ENCODE data around the gene STAM.

Gene STAM

DNA sequence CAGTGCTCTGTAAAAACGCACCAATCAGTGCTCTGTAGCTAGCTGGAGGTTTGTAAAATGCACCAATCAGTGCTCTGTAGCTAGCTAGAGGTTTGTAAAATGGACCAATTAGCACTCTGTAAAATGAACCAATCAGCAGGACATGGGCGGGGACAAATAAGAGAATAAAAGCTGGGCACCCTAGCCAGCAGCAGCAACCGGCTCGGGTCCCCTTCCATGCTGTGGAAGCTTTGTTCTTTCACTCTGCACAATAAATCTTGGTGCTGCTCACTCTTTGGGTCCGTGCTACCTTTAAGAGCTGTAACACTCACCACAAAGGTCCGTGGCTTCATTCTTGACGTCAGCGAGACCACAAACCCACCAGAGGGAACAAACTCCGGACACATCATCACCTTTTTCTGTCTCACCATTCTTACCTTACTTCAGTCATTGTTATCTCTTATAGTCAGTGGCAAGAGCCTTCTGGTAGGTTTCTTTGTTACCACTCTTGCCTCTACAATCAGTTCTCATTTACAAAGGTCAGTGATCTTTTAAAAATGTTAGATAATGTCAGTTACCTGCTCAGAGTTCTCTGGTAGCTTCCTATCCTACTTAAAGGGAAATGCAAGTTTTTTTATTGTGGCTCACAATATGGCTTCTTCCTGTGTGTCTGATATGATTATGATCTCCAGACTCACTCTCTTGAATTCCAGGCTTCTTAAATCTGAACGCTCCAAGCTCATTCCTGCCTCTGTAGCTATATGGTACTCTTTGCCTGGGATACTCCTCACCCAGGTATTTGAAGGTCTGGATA, 4.5 kb downstream of the STAM start:
- no peak for DNase-seq

DNA sequence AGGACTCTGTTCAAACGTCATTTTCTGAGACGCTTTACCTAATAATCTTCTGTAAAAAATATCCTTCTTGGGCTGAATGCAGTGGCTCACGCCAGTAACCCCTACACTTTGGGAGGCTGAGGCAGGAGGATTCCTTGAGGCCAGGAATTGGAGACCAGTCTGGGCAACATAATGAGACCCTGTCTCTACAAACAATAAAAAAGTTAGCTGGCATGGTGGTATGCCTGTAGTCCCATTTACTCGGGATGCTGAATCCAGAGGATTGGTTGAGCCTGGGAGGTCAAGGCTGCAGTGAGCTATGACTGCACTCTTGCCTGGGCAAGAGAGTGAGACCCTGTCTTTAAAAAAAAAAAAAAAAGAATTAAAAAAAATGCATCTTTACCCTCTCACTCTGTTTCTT, 5.1 kb downstream of the STAM start:
- no peak for DNase-seq

DNA sequence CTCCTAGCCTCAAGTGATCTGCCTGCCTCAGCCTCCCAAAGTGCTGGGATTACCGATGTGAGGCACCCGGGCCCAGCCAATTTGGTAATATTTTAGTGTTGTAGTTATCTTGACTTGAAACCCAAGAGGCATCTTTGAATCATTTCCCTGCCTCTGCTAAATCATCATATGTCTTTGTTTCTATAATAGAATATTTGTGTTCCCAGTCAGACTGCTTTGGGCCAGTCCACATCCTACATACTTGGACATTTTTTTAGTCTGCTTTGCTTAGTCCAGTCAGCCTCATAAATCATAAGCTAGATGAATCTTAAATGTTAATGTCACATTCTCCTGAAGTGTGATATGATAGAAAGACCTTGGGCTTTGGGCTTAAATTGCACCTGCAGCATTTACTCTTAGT, 5.9 kb downstream of the STAM start:
- DNase-seq, result peak; percentile 59

DNA sequence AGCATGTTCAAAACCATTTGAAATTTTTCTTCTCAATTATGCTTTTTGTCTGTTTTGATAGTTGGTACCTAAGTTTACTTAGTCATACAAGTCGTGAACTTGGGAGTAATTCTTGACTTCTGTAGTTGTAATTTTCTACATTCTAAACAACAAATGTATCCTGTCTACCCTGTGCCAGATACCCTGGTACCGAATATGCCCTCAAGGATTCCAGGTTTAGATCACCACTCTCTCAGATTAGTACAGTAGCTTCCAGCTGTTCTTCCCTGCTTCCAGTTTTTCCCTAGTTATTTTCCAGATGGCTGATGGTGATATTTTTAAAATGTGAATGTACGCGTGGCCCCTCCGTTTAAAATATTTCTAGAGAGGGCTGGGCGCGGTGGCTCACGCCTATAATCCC, 6.5 kb downstream of the STAM start:
- DNase-seq, result no peak

DNA sequence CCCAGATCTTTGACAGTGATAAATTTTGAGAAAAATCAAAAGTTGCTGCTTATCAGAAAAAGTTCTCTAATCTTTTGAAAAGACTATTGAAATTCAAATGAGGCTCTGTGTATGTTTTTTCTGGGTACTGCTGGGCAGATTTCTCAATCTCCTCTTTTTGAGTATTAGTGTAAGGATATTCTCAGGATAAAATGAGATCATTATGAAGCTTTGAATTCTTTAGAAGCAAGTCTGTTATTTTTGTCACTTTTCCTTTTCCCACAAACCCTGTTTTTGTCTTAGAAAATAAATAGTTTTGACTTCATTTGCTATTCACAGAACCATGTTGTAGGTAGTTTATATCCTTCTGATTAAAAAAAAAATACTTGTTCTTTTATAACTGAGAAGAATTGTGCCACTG, 7.9 kb downstream of the STAM start:
- no peak for DNase-seq

DNA sequence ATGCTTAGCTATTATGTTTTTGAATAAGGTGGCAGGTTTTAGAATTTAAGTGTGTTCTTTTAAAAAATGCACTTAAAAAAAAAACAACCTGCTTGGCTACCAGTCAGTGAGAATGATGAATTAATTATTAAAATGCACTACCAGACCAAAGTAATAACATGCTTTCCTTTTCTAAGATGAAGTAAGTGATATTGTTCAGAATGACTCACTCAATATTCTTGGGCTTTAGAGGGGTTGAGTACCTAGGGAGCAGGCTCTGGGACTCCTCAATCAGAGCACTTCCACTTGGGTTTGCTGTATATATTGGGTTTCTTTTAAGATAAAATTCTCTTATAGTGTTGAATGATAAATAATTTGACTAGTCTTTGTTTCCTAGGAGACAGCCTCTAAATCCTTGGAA, 8.6 kb downstream of the STAM start:
- DNase-seq, result peak; percentile 37

DNA sequence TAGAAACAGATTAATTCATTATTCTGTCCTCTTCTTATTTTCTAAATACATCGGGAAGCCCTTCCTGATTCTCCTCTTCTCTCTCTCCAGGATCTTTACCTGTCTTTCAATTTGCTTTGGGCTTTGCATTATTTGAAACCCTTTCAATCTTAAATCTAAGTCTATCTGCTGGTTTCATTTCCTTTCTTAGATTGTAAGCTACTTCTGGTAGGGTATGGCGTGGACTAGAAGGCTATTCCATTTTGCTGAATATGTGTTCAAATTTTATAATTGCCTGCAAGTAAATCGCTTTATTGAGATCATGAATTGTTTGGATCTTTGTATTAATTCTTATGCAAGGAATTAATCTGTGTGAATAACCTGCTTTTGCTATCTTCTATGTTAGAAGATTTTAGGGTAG, 11.1 kb downstream of the STAM start:
- DNase-seq, result no peak

DNA sequence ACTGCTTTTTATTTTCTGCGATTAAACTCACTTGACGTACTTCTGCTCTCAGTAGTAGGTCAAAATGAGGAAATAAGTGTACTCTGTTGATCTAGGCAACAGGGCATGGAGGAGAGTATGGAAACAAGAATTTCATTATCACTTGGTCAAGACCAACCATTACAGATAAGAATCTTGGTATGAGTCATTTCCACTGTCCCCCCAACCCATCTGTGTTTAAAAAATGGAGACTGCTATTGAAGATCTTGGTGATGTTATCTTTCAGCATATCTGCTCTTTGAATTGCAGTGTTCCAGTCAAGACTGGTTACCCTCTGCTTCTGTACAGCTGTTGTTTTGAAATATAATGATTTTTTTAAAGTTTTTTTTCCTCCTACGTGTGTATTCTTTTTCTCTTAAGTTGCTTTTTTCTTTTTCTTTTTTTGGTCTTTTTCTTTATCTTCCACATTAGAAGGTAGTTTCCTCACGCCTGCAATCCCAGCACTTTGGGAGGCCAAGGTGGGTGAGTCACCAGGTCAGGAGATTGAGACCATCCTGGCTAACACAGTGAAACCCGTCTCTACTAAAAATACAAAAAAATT, 11.7 kb downstream of the STAM start:
- DNase-seq, result peak; percentile 65

DNA sequence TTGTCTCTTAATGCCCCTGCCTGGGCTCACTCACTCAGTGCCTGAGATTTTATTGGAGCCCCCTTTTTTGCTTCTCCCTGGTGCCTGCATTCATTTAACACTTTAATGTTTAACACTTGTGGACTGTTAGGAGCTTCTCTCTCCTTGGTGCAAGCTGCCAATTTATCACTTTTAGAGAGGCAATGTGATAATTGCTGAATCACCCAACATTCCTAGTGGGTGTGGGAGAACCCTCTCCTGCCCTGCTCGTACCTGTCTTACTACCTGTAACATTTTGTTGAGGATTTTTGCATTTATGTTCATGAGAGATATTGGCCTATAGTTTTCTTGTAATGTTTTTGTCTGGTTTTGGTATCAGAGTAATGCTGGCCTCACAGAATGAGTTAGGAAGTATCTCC, 13.2 kb downstream of the STAM start:
- no peak for DNase-seq

DNA sequence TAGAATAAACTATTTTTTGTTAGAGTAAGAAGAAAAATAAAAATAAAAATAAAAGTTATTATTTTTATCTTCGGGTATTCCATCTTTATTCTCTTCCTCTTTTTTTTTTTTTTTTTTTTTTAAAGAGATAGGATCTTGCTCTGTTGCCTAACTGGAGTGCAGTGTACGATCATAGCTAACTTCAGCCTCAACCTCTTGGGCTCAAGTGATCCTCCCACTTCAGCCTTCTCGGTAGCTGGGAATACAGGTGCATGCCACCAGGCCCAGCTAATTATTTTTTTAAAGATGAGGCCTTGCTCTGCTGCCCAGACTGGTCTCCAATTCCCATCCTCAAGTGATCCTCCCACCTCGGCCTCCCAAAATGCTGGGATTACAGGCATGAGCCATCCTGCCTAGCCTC, 15.4 kb downstream of the STAM start:
- DNase-seq, result no peak

DNA sequence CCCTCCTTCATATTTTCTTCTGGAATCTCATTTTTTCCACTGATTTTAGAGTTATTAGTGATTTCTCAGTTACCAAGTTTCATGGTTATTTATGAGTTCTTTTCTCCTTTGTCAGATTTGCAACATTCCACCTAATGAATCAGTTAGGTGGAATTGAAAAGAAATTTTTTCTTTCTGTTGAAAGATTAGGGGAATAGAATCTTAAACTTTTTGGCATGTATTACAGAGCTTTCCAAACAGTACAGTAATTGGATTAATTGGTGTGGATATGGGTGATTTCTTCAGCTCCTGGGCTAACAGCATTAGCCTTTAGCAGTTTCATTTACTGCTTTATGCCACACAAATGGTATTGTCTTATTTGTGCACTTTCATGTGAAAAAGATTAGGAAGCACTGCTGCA, 17.0 kb downstream of the STAM start:
- DNase-seq, result peak; percentile 42

DNA sequence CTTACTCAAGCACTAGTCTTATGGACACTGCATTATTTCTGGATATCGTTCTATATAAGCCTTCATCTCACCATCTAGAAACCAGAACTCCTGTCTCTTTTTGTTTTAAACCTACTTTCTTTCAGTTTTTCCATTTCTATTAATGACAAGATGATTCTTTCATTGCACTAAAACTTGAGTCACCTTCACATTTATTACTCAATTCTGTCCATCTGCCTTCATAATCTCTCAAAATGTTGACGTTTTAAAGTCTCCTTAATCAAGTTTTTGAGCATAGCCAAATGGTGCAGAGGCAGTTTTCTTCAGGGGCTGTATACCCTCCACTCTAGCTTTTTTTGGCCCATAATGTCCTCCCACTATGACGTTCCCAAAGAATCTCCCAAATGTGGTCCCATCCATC, 17.6 kb downstream of the STAM start:
- no peak for DNase-seq

DNA sequence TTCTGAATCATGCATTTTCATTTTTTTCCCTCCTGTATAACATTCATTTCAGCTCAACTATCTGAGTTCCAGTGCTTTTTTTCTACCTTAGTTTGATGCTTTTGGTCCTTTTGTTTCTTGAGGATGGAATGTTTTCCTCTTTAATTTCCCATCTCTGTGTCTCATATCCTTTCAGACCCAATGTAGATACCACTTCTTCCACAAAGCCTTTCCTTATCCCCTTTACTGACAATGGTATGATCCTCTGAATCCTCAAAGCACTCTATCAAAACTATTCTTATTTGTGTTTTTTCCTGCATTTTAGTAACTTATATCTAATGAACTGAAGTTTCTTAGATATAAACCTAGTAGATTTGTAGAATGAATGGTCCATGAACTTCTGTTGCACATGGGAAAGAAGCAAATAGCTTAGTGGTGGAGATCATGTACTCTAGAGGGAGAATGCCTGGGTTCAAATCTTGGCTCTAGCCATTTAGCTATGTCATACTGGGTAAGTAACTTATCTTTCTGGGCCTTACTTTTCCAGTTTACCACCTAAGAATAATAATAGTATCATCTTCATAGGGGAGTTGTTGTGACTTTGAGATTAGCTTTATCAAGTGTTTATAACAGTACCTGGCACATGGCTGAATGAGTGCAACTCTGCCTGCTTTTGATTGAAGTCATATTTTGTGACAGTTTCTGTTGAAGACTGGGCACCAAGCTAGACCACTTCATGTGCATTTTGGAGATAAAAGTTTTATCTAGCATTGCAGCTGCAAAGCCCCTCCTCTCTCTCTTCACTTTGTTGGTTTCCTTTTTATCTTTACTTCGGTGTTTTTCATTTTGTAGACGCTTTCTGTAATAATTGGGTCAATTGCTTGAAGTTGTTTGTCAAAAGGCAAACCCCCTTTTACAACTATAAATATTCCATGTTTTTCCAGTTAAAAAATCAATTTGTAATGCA, 18.5 kb downstream of the STAM start:
- DNase-seq, result no peak

DNA sequence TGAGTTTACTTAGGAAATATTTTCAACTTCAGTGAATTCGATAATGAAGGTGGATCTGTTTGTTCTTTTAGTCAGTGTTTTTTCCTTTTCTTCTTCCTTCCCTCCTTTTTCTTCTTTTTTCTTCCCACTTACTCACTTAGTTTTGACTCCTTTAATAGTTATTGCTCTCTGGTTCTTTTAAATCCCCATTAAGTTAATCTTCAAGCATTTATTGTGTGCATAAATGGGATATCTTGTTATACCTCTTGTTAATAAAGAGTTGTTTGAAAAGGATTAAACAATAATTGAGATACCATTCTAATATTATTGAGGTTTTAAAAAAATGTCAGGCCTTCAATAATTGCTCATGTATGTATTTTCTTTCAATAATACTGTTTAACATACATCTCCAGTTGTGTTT, 19.5 kb downstream of the STAM start:
- DNase-seq, result no peak

DNA sequence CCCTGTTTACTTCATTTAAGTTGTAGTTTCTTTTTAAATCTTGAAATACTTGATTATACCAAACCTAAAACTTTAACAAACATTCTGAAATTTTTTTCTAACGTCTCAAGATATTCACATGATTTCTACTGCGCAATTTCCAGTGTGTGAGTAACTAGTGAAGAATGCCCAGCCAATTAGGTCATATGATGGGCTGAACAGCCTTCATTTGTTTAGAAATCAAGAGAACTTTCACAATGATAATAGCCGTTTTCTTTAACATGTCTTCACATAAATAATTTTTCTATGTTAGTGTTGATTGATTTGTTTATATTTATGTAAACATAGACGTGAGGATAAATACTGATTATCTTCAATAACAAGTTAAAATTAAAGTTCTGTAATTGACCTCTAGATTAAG, 21.8 kb downstream of the STAM start:
- peak; percentile 89 for DNase-seq

DNA sequence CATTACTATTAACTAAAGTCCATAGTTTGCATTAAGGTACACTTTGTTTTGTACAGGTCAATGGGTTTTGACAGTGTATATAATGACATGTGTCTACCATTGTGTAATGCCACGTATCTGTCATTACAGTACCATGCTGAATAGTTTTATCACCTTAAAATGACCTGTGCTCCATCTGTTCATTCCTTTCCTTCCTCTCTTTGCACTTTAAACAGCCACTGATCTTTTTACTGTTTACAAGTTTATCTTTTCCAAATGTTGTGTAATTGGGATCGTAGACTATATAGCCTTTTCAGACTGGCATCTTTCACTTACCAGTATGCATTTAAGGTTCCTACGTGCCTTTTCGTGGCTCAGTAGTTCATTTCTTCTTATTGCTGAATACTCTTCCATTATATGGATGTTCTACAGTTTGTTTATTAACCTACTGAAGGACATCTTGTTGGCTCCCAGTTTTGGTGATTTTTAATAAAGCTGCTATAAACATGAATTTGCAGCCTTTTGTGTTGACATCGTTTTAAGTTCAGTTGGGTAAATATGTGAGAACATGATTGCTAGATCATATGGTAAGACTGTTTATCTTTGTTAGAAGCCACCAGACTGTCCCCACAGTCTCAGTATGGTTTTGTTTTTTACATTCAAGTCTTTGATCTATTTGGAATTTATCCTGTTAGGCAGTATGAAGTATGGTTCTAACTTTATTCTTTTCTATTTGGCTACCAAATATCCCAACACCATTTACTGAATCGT, 24.7 kb downstream of the STAM start:
- DNase-seq, result no peak

DNA sequence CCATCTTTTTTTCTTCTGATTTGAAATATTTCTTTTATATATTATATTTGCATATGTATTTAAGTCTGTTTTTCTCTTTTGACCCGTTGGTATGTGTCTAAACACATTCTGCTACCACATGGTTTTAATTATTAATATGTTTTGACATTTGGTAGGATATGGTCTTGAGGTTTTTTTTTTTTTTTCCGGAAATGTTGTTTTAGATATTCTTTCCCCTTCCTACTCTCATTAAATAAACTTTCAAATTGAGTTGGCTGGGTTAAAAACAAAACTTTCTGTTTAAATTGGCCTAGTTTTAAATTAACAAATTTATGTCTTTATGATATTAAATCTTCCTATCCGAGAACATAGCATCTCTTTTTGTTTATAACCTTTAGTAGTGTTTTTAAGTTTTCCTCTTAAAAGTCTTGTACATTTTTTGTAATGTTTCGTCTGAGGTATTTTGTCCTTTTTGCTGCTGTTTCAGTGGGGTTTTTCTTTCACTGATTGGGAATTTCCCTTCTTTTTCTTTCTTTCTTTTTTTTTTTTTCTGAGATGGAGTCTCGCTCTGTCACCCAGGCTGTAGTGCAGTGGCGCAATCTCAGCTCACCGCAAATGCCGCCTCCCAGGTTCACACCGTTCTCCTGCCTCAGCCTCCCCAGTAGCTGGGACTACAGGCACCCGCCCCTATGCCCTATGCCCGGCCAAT, 25.4 kb downstream of the STAM start:
- no peak for DNase-seq

DNA sequence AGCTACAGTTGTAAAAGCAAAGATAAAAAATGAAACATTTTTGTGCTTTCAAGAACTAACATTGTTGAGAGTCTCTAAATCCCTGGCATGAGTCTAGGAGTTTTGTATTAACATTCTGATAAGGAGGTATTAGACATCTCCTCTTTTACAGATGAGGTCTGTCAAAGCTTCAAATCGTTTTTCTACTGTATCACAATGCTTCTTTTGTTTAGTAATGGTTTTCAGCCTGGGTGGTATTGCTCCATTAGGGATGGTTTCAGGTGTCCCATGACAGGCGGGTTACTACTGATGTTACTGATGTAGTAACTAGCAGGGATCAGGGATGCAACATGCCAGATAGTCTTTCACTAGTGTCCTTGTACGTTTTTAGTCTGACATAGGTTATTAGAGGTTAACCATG, 27.4 kb downstream of the STAM start:
- no peak for DNase-seq

DNA sequence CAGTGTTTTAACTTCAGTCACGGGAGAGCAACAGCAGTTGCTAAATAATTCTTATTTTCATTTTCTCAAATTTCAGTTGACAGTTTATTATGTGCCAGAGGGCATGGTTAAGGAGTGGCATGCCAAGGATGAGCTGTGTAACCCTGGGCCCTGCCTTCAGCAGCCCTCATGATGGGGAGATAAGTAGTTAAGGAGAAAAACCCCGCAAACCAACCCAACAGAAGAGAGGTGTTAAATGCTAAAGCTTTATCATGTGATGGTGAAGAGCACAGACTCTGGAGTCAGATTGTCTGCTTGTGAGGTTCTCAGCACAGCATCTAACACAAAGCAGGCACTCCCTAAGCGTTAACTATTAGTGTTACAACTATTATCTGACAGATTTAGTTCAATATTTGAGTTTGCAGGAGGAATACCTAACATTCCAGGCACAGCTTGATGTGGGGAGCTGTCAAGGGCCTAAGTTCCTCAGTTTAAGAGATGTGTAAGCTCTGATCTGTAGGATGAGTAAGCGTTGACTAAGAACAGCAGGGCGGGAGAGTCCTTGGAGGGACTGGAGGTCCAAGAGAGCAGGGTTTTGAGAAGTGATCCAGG, 29.6 kb downstream of the STAM start:
- peak; percentile 97 for DNase-seq

DNA sequence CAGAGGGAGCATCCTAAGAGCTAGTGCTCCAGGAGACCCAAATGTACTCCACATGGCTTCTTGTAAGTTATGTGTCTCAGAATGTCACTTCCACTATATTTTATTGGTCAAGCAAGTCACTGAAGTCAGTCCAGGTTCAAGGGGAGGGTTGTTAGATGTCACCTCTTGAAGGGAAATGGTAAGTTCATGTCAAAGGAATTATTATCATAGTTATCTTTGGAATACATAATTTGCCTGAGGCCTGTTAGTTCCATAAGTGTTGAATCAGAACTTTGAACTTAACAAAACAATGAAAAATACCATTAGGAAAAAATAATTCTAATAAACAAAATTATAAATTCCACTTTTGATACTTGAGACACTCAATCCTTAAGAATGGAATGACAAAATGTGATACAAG, 30.6 kb downstream of the STAM start:
- DNase-seq, result peak; percentile 27

DNA sequence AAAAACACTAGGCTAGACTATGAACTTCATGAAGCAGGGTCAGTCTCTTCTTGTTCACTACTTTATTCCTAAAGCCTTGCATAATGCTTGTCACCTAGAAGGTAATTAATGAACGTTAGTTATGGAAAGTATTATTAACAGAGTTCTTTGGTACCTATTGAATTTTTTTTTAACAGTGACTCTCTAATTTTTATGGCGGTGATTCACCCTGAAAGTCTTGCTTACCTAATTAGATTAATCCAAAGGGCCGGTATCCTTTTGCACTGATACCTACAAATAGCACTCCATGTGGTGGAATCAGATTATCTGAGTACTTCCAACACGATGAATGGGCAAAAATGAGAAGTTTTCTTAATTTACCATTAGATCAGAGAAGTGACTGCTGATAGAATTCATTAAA, 31.7 kb downstream of the STAM start:
- DNase-seq, result peak; percentile 22

DNA sequence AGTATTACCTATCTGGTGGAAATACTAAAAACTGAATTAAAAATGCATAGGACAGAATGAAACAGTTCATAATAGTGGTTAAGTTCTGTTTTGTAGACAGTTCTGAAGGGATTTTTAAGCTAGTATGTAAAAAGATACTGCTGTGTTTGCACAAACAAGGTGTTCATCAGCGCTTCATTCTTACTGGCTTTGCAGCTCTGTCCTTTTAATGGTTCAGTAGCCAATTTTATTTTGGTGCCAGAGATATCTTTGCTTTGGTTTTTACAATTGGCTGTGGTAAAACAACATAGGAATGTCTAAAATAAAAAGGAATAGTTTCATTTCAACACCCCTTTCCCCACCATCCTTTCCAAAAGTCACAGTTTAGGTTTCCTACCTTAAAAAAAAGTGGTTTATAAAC, 33.0 kb downstream of the STAM start:
- no peak for DNase-seq
